WTC11 (cell line): ENCODE results near the gene FUZ. TPM values are rescaled to one million over a fixed set of nuclear protein-coding genes. Genes with fewer than 3 reads are reported as not detected.

Source experiments
- ATAC-seq: fragments of 200-7000 bp; cut with Tn5 transposase; 2 replicates; pipeline ENCODE4 v1.10.0; 2021; ENCODE audit warnings: mild to moderate bottlenecking, moderate library complexity
- CTCF ChIA-PET: fragments of 300-600 bp; sonication (Branson Sonifier 250); formaldehyde crosslinking; loops from one replicate; lab custom pipeline; 2021; ENCODE audit warnings: antibody characterized with exemption; lab: Charles Lee
- POLR2A ChIA-PET: fragments of 350-600 bp; sonication (Branson Sonifier 250); formaldehyde crosslinking; loops from one replicate; lab custom pipeline; 2021; ENCODE audit warnings: antibody characterized with exemption; lab: Charles Lee
- DNase-seq: peaks from one replicate; pipeline ENCODE4 v3.0.0; 2021; ENCODE audit warnings: low spot score
- H3K27ac Mint-ChIP-seq: 2 replicates; pipeline ENCODE4 v1.8.0; 2021; ENCODE audit warnings: mixed read lengths
- H3K27me3 Mint-ChIP-seq: 2 replicates; pipeline ENCODE4 v1.8.0; 2021; ENCODE audit warnings: low read depth, mild to moderate bottlenecking, moderate library complexity, mixed read lengths
- H3K36me3 Mint-ChIP-seq: 2 replicates; pipeline ENCODE4 v1.8.0; 2021; ENCODE audit warnings: mixed read lengths
- H3K4me1 Mint-ChIP-seq: 2 replicates; pipeline ENCODE4 v1.8.0; 2022; ENCODE audit warnings: mixed read lengths
- H3K4me3 Mint-ChIP-seq: 2 replicates; pipeline ENCODE4 v1.8.0; 2021; ENCODE audit warnings: mild to moderate bottlenecking, moderate library complexity, mixed read lengths
- H3K9me3 Mint-ChIP-seq: 2 replicates; pipeline ENCODE4 v1.8.0; 2021; ENCODE audit warnings: mixed read lengths
- CBFB ChIP-seq: sonication (generic); formaldehyde crosslinking; IDR thresholded peaks from 2 replicates; pipeline ENCODE4 v1.8.1; 2022; ENCODE audit warnings: mild to moderate bottlenecking, low read depth, missing genetic modification reagents
- ESRRA ChIP-seq: sonication (generic); formaldehyde crosslinking; IDR thresholded peaks from 2 replicates; pipeline ENCODE4 v1.8.1; 2022; ENCODE audit warnings: mild to moderate bottlenecking, missing genetic modification reagents, borderline replicate concordance
- ETV6 ChIP-seq: sonication (generic); formaldehyde crosslinking; IDR thresholded peaks from 2 replicates; pipeline ENCODE4 v1.8.1; 2022; ENCODE audit warnings: mild to moderate bottlenecking, missing genetic modification reagents
- JUN ChIP-seq: sonication (generic); formaldehyde crosslinking; IDR thresholded peaks from 2 replicates; pipeline ENCODE4 v1.8.0; 2023; ENCODE audit warnings: mild to moderate bottlenecking, missing genetic modification reagents
- NFATC4 ChIP-seq: fragments of 250-450 bp; sonication (Bioruptor Pico); IDR thresholded peaks from 2 replicates; pipeline ENCODE4 v1.9.0; 2021; ENCODE audit warnings: mild to moderate bottlenecking
- NFYB ChIP-seq: sonication (generic); formaldehyde crosslinking; conservative IDR thresholded peaks from 2 replicates; pipeline ENCODE4 v1.8.0; 2022; ENCODE audit warnings: low read depth, missing genetic modification reagents
- NR1H2 ChIP-seq: sonication (generic); formaldehyde crosslinking; IDR thresholded peaks from 2 replicates; pipeline ENCODE4 v1.9.0; 2021; ENCODE audit warnings: mild to moderate bottlenecking, moderate library complexity, missing genetic modification reagents
- RELA ChIP-seq: sonication (generic); formaldehyde crosslinking; IDR thresholded peaks from 2 replicates; pipeline ENCODE4 v1.8.1; 2022; ENCODE audit warnings: missing genetic modification reagents, mild to moderate bottlenecking, borderline replicate concordance
- RORB ChIP-seq: fragments of 250-450 bp; sonication (Bioruptor Pico); IDR thresholded peaks from 2 replicates; pipeline ENCODE4 v1.9.0; 2021; ENCODE audit warnings: mild to moderate bottlenecking
- SMAD4 ChIP-seq: sonication (generic); formaldehyde crosslinking; IDR thresholded peaks from 2 replicates; pipeline ENCODE4 v1.8.0; 2022; ENCODE audit warnings: mild to moderate bottlenecking, missing genetic modification reagents
- SOX15 ChIP-seq: fragments of 250-450 bp; sonication (Bioruptor Pico); IDR thresholded peaks from 2 replicates; pipeline ENCODE4 v1.9.0; 2021; ENCODE audit warnings: mild to moderate bottlenecking
- TCF7 ChIP-seq: sonication (generic); formaldehyde crosslinking; IDR thresholded peaks from 2 replicates; pipeline ENCODE4 v1.8.0; 2022; ENCODE audit warnings: mild to moderate bottlenecking, low read depth, missing genetic modification reagents, moderate library complexity
- TP53 ChIP-seq: sonication (generic); formaldehyde crosslinking; IDR thresholded peaks from 2 replicates; pipeline ENCODE4 v1.8.1; 2023; ENCODE audit warnings: mild to moderate bottlenecking, missing genetic modification reagents
- ZNF671 ChIP-seq: fragments of 250-450 bp; sonication (Bioruptor Pico); IDR thresholded peaks from 2 replicates; pipeline ENCODE4 v1.8.0; 2021; ENCODE audit warnings: mild to moderate bottlenecking
- total RNA-seq: library from RNA; stranded (reverse); gene quantifications from 3 replicates; pipeline ENCODE4 v1.2.3, GENCODE V29; 2021
- TF ChIP-seq, protein P1 (sequence below): sonication (generic); formaldehyde crosslinking; IDR thresholded peaks from 2 replicates; pipeline ENCODE4 v1.8.1; 2022; ENCODE audit warnings: missing genetic modification reagents, borderline replicate concordance
- TF ChIP-seq, protein P2 (sequence below): sonication (generic); formaldehyde crosslinking; IDR thresholded peaks from 2 replicates; pipeline ENCODE4 v1.8.0; 2022; ENCODE audit warnings: mild to moderate bottlenecking, missing genetic modification reagents
- TF ChIP-seq, protein P3 (sequence below): fragments of 200-600 bp; IDR thresholded peaks from 2 replicates; pipeline ENCODE4 v1.8.0; 2022; ENCODE audit warnings: antibody characterized with exemption
- TF ChIP-seq, protein P4 (sequence below): fragments of 250-450 bp; sonication (Bioruptor Pico); IDR thresholded peaks from 2 replicates; pipeline ENCODE4 v1.9.0; 2021; ENCODE audit warnings: moderate library complexity, mild to moderate bottlenecking, inconsistent platforms, borderline replicate concordance
- TF ChIP-seq, protein P5 (sequence below): fragments of 250-450 bp; sonication (Bioruptor Pico); IDR thresholded peaks from 2 replicates; pipeline ENCODE4 v1.9.0; 2021; ENCODE audit warnings: mild to moderate bottlenecking, borderline replicate concordance
- TF ChIP-seq, protein P6 (sequence below): sonication (generic); formaldehyde crosslinking; IDR thresholded peaks from 2 replicates; pipeline ENCODE4 v1.8.1; 2022; ENCODE audit warnings: mild to moderate bottlenecking, moderate library complexity, missing genetic modification reagents

The FUZ gene
- total RNA-seq, 1 experiment from 2014 or later: 35.1 TPM

DNA sequence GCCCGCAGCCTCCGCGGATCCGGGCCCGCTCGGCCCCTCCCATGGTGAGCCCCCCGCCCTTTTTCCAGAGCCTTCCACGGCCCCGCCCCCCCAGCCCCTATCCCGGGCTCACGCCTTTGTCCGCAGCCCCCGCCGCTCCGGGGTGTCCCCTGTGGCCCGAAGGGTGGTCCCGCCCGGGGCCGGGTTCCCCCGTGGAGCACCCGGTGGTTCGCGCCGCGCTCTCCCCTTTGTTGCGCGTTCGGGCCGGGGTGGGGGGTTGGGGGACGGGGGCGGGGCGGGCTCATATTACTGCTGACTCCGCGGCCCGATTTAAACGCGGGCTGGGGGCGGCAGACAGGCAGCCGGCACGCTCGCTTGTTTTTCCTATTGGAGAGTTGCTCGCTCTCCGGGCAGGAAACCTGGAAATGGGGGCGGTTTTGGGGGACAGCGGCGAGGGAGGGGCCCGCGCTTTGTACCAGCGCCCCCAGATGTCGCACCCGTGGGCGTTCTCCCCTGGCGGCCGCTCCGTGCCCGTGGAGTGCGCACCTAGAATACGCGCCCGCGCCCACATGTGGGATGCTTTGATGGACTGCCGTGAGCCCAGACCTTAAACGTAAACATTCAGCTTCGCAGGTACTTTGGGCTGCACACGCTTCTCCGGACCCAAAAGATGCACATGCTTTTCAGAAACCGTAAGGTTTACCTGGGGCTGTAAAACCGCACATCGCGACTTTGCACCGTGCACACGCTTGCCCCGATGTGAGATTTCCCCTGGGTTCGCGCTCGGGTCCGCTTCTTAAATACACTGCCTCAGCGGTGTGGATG is 38.6 kb upstream of the FUZ start:
- Mint-ChIP-seq H3K9me3 (peaks cover 10% of the 10 kb centered on the region), H3K27me3 (peaks cover 3% of the 10 kb centered on the region; the same call in 1 of the 2 replicates), H3K36me3 (peaks cover 28% of the 10 kb centered on the region)
- CTCF ChIA-PET: interaction anchor here (1.5 to 2.5 kb wide), 2 partner anchors 38 to 39 kb away, joined by 4 to 22 read pairs; partner anchors contain the start of gene FUZ
- POLR2A ChIA-PET: interaction anchor here (1.5 to 2.6 kb wide), 4 partner anchors 14 to 85 kb away, joined by 4 to 13 read pairs (median 6); partner anchors contain the start of genes AKT1S1, AP2A1 and TBC1D17
- no peak for TF ChIP-seq ZNF671 (CRISPR knock-in tag)
- no peak for TF ChIP-seq ETV6 (CRISPR knock-in tag)
- TF ChIP-seq SOX15 (CRISPR knock-in tag): no peak
- TF ChIP-seq JUN (CRISPR knock-in tag): no peak
- TF ChIP-seq, protein P1, sequence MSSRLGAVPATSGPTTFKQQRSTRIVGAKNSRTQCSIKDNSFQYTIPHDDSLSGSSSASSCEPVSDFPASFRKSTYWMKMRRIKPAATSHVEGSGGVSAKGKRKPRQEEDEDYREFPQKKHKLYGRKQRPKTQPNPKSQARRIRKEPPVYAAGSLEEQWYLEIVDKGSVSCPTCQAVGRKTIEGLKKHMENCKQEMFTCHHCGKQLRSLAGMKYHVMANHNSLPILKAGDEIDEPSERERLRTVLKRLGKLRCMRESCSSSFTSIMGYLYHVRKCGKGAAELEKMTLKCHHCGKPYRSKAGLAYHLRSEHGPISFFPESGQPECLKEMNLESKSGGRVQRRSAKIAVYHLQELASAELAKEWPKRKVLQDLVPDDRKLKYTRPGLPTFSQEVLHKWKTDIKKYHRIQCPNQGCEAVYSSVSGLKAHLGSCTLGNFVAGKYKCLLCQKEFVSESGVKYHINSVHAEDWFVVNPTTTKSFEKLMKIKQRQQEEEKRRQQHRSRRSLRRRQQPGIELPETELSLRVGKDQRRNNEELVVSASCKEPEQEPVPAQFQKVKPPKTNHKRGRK (CRISPR knock-in tag): no peak
- TF ChIP-seq NFATC4 (CRISPR knock-in tag): no peak
- TF ChIP-seq, protein P2, sequence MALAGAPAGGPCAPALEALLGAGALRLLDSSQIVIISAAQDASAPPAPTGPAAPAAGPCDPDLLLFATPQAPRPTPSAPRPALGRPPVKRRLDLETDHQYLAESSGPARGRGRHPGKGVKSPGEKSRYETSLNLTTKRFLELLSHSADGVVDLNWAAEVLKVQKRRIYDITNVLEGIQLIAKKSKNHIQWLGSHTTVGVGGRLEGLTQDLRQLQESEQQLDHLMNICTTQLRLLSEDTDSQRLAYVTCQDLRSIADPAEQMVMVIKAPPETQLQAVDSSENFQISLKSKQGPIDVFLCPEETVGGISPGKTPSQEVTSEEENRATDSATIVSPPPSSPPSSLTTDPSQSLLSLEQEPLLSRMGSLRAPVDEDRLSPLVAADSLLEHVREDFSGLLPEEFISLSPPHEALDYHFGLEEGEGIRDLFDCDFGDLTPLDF (CRISPR knock-in tag): no peak
- TF ChIP-seq TCF7 (CRISPR knock-in tag): no peak
- no peak for TF ChIP-seq TP53 (CRISPR knock-in tag)
- TF ChIP-seq, protein P3, sequence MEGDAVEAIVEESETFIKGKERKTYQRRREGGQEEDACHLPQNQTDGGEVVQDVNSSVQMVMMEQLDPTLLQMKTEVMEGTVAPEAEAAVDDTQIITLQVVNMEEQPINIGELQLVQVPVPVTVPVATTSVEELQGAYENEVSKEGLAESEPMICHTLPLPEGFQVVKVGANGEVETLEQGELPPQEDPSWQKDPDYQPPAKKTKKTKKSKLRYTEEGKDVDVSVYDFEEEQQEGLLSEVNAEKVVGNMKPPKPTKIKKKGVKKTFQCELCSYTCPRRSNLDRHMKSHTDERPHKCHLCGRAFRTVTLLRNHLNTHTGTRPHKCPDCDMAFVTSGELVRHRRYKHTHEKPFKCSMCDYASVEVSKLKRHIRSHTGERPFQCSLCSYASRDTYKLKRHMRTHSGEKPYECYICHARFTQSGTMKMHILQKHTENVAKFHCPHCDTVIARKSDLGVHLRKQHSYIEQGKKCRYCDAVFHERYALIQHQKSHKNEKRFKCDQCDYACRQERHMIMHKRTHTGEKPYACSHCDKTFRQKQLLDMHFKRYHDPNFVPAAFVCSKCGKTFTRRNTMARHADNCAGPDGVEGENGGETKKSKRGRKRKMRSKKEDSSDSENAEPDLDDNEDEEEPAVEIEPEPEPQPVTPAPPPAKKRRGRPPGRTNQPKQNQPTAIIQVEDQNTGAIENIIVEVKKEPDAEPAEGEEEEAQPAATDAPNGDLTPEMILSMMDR: no peak
- no peak for TF ChIP-seq SMAD4 (CRISPR knock-in tag)
- TF ChIP-seq, protein P4, sequence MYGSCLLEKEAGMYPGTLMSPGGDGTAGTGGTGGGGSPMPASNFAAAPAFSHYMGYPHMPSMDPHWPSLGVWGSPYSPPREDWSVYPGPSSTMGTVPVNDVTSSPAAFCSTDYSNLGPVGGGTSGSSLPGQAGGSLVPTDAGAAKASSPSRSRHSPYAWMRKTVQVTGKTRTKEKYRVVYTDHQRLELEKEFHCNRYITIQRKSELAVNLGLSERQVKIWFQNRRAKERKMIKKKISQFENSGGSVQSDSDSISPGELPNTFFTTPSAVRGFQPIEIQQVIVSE: no peak
- TF ChIP-seq RELA (CRISPR knock-in tag): no peak
- TF ChIP-seq, all 79 proteins: peak for 0
- H3K4me1 Mint-ChIP-seq: peaks cover 22% of the 10 kb centered on the region
- ATAC-seq (peak; percentile 3), DNase-seq (peak; percentile 71)
- H3K27ac Mint-ChIP-seq: peak overlapping the region; percentile 76
- peak overlapping the region; percentile 80 for H3K4me3 Mint-ChIP-seq

DNA sequence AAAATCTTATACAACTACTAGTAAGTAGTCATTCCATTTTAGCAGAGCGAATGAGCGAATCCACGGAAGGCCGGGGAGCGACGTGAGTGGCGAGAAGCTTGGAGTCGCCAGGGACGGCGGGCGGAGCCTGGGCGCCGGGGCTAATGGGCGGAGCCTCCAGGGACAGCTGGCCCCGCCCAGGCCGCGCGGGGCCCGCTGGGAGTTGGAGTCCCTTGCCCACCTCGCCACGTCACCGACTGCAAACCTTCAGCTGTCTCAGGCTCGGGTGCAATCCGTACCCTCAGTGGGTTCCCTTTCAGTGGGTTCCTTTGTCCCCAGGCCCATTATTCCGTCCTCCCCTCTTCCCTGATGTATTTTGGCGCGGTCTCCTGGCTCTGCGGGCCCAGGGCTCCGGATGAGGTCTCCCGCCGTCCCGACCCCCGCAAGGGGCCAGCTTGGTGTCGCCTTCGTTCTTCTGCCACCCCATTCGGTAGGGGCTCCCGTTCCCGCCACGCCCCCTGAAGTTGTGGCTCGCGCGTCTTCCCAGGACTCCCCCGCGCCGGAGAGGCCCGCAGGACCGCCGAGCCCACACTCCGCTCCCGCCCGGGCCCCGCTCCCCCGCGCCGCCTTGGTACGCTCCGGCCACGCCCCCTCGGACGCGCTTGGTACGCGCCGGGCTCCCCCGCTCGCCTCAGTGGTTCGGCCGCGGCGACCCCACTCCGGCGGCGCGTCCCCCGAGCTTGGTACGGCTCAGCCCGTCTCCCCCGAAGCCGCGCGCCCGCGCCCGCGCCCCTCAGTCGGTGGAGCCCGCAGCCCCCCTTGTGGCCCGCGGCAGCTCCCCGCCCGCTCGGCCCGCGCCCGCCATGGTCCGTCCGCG is 37.6 kb upstream of the FUZ start, which contains the start of gene PTOV1:
PTOV1 (plus strand) TSS at position 673 of the 856 bp plus-strand sequence.
- Mint-ChIP-seq H3K4me1 (peaks cover 22% of the 10 kb centered on the region), H3K4me3 (peak within 1 kb of the TSS; percentile 86), H3K27ac (peak within 1 kb of the TSS; percentile 95), H3K27me3 (peaks cover 3% of the 10 kb centered on the region; the same call in 1 of the 2 replicates), H3K9me3 (peaks cover 10% of the 10 kb centered on the region), H3K36me3 (peaks cover 27% of the 10 kb centered on the region)
- ChIA-PET POLR2A (interaction anchor here (0.5 to 2.6 kb wide), 10 partner anchors 11 to 104 kb away, joined by 3 to 13 read pairs (median 6); partner anchors contain the start of genes AKT1S1, AP2A1, FUZ and TBC1D17), CTCF (interaction anchor here (0.6 to 2.5 kb wide), 13 partner anchors 8 to 280 kb away, joined by 3 to 22 read pairs (median 3); partner anchors contain the start of gene FUZ)
- peak; percentile 81 for ATAC-seq
- peak; percentile 88 for DNase-seq
- TF ChIP-seq NFYB (CRISPR knock-in tag) (0 out of 2 replicates have a peak, but pooled peaks have one; percentile 12), CBFB (CRISPR knock-in tag) (no peak), ESRRA (CRISPR knock-in tag) (no peak), NR1H2 (CRISPR knock-in tag) (no peak), RORB (CRISPR knock-in tag) (no peak)
- TF ChIP-seq, protein P5, sequence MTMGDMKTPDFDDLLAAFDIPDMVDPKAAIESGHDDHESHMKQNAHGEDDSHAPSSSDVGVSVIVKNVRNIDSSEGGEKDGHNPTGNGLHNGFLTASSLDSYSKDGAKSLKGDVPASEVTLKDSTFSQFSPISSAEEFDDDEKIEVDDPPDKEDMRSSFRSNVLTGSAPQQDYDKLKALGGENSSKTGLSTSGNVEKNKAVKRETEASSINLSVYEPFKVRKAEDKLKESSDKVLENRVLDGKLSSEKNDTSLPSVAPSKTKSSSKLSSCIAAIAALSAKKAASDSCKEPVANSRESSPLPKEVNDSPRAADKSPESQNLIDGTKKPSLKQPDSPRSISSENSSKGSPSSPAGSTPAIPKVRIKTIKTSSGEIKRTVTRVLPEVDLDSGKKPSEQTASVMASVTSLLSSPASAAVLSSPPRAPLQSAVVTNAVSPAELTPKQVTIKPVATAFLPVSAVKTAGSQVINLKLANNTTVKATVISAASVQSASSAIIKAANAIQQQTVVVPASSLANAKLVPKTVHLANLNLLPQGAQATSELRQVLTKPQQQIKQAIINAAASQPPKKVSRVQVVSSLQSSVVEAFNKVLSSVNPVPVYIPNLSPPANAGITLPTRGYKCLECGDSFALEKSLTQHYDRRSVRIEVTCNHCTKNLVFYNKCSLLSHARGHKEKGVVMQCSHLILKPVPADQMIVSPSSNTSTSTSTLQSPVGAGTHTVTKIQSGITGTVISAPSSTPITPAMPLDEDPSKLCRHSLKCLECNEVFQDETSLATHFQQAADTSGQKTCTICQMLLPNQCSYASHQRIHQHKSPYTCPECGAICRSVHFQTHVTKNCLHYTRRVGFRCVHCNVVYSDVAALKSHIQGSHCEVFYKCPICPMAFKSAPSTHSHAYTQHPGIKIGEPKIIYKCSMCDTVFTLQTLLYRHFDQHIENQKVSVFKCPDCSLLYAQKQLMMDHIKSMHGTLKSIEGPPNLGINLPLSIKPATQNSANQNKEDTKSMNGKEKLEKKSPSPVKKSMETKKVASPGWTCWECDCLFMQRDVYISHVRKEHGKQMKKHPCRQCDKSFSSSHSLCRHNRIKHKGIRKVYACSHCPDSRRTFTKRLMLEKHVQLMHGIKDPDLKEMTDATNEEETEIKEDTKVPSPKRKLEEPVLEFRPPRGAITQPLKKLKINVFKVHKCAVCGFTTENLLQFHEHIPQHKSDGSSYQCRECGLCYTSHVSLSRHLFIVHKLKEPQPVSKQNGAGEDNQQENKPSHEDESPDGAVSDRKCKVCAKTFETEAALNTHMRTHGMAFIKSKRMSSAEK (CRISPR knock-in tag): no peak
- TF ChIP-seq, protein P6, sequence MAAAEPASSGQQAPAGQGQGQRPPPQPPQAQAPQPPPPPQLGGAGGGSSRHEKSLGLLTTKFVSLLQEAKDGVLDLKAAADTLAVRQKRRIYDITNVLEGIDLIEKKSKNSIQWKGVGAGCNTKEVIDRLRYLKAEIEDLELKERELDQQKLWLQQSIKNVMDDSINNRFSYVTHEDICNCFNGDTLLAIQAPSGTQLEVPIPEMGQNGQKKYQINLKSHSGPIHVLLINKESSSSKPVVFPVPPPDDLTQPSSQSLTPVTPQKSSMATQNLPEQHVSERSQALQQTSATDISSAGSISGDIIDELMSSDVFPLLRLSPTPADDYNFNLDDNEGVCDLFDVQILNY (CRISPR knock-in tag): peak; percentile 73; the same call in 1 of the 2 replicates
